ENCODE data around the gene PKHD1.

GRCh38 chr6:51626391-51626790 lies 461.0 kb downstream of the PKHD1 start:
- TF ChIP-seq CTCF (IDR thresholded peaks at IDR 0.05; ENCODE audit: low read depth, low read length) (no peak), POLR2A (IDR thresholded peaks at IDR 0.05; ENCODE audit: extremely low read depth, insufficient read length) (no peak), MAX (IDR thresholded peaks at IDR 0.05; ENCODE audit: low read depth, low read length) (no peak), MYC (IDR thresholded peaks at IDR 0.05; ENCODE audit: low read depth, low read length) (no peak)
